Stomach (tissue), 9 donors: ENCODE measurements around the gene NUDT1. TPM values are rescaled to one million over a fixed set of nuclear protein-coding genes. Genes with fewer than 3 reads are reported as not detected.

Experiments used
- DNase-seq, 2 donors: peaks; one replicate each; pipeline versions ENCODE4 v3.0.0 to v3.0.0-alpha.2; 2013 to 2019
- H3K27ac ChIP-seq, 5 donors: fragments of 200-600 bp in 4 of 5; sonication (generic) in 4 of 5; one replicate each; pipeline ENCODE4 v1.5.1; 2013 to 2019; ENCODE audit warnings: mild to moderate bottlenecking in 1 of 5, moderate library complexity in 1 of 5
- H3K27me3 ChIP-seq, 3 donors: fragments of 200-600 bp; sonication (generic); one replicate each; pipeline ENCODE4 v1.5.1; 2017 to 2019; ENCODE audit warnings: mixed run types in 1 of 3
- H3K36me3 ChIP-seq, 4 donors: fragments of 200-600 bp; sonication (generic); 1 replicate in 3 of 4; 2 replicates in 1 of 4; pipeline ENCODE4 v1.5.1; 2016 to 2019
- H3K4me1 ChIP-seq, 4 donors: fragments of 200-600 bp; sonication (generic); one replicate each; pipeline ENCODE4 v1.5.1; 2016 to 2019
- H3K4me3 ChIP-seq, 4 donors: fragments of 200-600 bp; sonication (generic) in 3 of 4; one replicate each; pipeline ENCODE4 v1.5.1; 2016 to 2019; ENCODE audit warnings: mild to moderate bottlenecking in 1 of 4
- H3K9me3 ChIP-seq, 4 donors: fragments of 200-600 bp; sonication (generic); one replicate each; pipeline ENCODE4 v1.5.1; 2016 to 2019
- EP300 ChIP-seq: sonication (generic); formaldehyde crosslinking; IDR thresholded peaks from one replicate; pipeline ENCODE4 v1.6.1; 2017; ENCODE audit warnings: antibody characterized with exemption
- POLR2A ChIP-seq, 4 donors: fragments of 450-650 bp; IDR thresholded peaks; one replicate each; pipeline ENCODE4 v1.6.1; 2016; ENCODE audit warnings: antibody characterized with exemption in 4 of 4, control low read depth in 2 of 4, mild to moderate bottlenecking in 1 of 4, moderate library complexity in 1 of 4
- POLR2AphosphoS5 ChIP-seq, 3 donors: sonication (generic); formaldehyde crosslinking; IDR thresholded peaks; one replicate each; pipeline ENCODE4 v1.6.1; 2016; ENCODE audit warnings: antibody characterized with exemption in 3 of 3
- WGBS, 5 donors: extraction: QIAGEN DNeasy Blood & Tissue Kit in 3 of 5; methylation state at CpG; one replicate each; pipeline versions ENCODE4 v1.1.5 to v1.1.7; 2013 to 2018; 5-methylcytosine and 5-hydroxymethylcytosine counted together
- intact Hi-C: fragments of 100-400 bp; cut with DNase I; formaldehyde crosslinking; loops from one replicate; pipeline ENCODE4 v1.15.1; 2023; ENCODE audit warnings: low total_unique reads
- polyA plus RNA-seq, 3 donors: library from polyadenylated mRNA; stranded (reverse); fragments of 200-250 nt; gene quantifications; one replicate each; pipeline ENCODE4 v1.2.3, GENCODE V29; 2013
- total RNA-seq, 5 donors: library from RNA; depleted of rRNA; stranded (reverse); fragments of >200 nt; gene quantifications; one replicate each; pipeline versions ENCODE4 v1.1.0 to v1.2.3, GENCODE V29; 2014 to 2016
- TF ChIP-seq, protein P1 (sequence below), 7 experiments: fragments of 450-650 bp in 4 of 7; fragments of 200-600 bp in 3 of 7; sonication (generic) in 3 of 7; IDR thresholded peaks; one replicate each; pipeline ENCODE4 v1.5.1; 2016 to 2019; ENCODE audit warnings: antibody characterized with exemption in 7 of 7, control low read depth in 2 of 7, mild to moderate bottlenecking in 1 of 7
- donor health status: healthy with polysubstance abuse.
- donor health status: Bipolar disorder and iron deficiency.
- donor health status: healthy.

The NUDT1 gene
- total and polyA plus RNA-seq, 8 donors = 4.6 to 37.1 (median 12.0) TPM; not detected in 2

DNA sequence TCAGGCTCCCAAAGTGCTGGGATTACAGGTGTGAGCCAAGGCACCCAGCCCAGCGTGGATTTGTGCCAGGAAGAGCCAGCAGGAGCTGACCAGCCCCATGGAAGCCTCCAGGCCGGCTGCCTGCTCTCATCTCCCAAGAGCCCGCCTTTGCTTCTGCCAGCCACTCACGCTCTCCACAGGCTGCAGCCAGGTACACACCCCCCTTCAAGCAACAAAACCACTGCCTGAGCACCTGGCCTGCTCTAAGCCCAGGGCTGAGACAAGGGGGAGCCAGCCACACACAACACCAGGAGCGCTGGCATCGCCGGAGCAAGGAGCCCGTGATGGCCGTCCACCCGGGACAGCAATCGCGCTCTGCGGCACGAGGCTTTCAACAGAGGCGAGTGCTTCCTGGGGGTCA lies 43.8 kb upstream of the NUDT1 start:
- peaks cover 0 to 7% (median 0%) of the 10 kb centered on the region in 4 donors for H3K4me1 ChIP-seq
- H3K4me3 ChIP-seq = no peak overlapping the region
- peaks cover 8 to 65% (median 56%) of the 10 kb centered on the region in 4 donors for H3K36me3 ChIP-seq
- peaks cover 0 to 13% (median 3%) of the 10 kb centered on the region in 4 donors for H3K9me3 ChIP-seq
- H3K27ac ChIP-seq = no peak overlapping the region
- WGBS, 5 donors = 78 to 87% (median 83%) methylated on average over 10 to 15 of the region's 15 CpGs
- TF ChIP-seq, protein P1, sequence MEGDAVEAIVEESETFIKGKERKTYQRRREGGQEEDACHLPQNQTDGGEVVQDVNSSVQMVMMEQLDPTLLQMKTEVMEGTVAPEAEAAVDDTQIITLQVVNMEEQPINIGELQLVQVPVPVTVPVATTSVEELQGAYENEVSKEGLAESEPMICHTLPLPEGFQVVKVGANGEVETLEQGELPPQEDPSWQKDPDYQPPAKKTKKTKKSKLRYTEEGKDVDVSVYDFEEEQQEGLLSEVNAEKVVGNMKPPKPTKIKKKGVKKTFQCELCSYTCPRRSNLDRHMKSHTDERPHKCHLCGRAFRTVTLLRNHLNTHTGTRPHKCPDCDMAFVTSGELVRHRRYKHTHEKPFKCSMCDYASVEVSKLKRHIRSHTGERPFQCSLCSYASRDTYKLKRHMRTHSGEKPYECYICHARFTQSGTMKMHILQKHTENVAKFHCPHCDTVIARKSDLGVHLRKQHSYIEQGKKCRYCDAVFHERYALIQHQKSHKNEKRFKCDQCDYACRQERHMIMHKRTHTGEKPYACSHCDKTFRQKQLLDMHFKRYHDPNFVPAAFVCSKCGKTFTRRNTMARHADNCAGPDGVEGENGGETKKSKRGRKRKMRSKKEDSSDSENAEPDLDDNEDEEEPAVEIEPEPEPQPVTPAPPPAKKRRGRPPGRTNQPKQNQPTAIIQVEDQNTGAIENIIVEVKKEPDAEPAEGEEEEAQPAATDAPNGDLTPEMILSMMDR (IDR thresholded peaks at IDR 0.05) = no peak
- TF ChIP-seq POLR2A (IDR thresholded peaks at IDR 0.05) (no peak), EP300 (no peak), POLR2AphosphoS5 (IDR thresholded peaks at IDR 0.05) (no peak)
- intact Hi-C loops = no loop called here
- no peaks in the 10 kb centered on the region for H3K27me3 ChIP-seq
- DNase-seq = peak in 1 of 2 donors; percentile 66

DNA sequence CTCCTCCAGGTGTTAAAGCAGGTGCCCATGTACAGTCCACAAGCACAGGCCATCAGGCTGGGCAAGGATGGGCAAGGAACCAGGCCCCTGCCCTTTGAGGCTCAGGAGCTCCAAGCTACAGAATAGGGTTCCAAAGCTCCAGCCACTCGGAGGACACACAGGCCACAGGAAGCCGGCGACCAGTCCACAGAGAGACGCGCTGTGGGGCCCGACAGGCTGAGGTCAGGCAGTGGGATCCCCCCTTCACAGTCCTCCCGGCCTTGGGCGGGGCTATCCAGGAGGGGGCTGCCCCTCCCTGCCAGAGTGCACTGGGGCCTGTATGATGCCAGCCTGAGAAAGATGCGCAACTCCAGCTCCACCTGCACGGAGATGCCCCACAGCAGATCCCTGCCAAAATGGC lies 43.3 kb upstream of the NUDT1 start:
- H3K27ac ChIP-seq = no peak overlapping the region
- 83 to 92% (median 89%) methylated on average over 2 to 10 of the region's 10 CpGs for WGBS, 5 donors
- intact Hi-C loops = no loop called here

DNA sequence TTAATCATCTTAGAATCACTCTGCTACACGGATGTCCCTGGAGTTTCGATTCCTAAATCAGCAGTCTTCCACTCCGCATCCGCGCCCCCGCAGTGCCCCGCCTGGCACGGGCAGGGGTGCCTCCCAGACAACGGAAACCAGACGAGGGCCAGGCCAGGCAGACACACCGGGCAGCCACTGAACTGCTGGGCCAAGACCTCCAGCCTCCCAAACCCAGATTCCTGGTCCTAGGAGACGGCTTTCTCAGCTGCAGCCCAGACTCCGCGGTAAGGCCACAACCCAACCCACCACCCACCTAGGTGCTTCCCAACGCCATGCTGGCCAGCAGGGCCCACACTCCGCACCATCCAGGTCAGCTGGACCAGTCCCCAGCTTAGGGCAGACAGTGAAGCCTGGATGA lies 42.5 kb upstream of the NUDT1 start:
- intact Hi-C loops = no loop called here
- Histone ChIP-seq H3K4me1 (peaks cover 0 to 20% (median 6%) of the 10 kb centered on the region in 4 donors), H3K27ac (no peak overlapping the region), H3K27me3 (no peaks in the 10 kb centered on the region), H3K4me3 (no peak overlapping the region), H3K9me3 (peaks cover 0 to 13% (median 3%) of the 10 kb centered on the region in 4 donors), H3K36me3 (peaks cover 8 to 61% (median 59%) of the 10 kb centered on the region in 4 donors)
- DNase-seq = no peak
- WGBS, 5 donors = 95 to 98% (median 96%) methylated on average over 11 to 16 of the region's 16 CpGs
- TF ChIP-seq EP300 (no peak), POLR2A (IDR thresholded peaks at IDR 0.05) (no peak), POLR2AphosphoS5 (IDR thresholded peaks at IDR 0.05) (no peak)
- TF ChIP-seq, protein P1 (IDR thresholded peaks at IDR 0.05) = no peak

More for the DNA sequence above, 43.3 kb upstream of the NUDT1 start:
- Histone ChIP-seq H3K36me3 (peaks cover 8 to 61% (median 56%) of the 10 kb centered on the region in 4 donors), H3K27me3 (no peaks in the 10 kb centered on the region), H3K9me3 (peaks cover 0 to 13% (median 3%) of the 10 kb centered on the region in 4 donors), H3K4me1 (peaks cover 0 to 13% (median 2%) of the 10 kb centered on the region in 4 donors), H3K4me3 (no peak overlapping the region)
- TF ChIP-seq POLR2A (IDR thresholded peaks at IDR 0.05) = no peak
- TF ChIP-seq POLR2AphosphoS5 (IDR thresholded peaks at IDR 0.05) = no peak
- TF ChIP-seq, protein P1 (IDR thresholded peaks at IDR 0.05) = no peak
- no peak for TF ChIP-seq EP300
- no peak for DNase-seq

DNA sequence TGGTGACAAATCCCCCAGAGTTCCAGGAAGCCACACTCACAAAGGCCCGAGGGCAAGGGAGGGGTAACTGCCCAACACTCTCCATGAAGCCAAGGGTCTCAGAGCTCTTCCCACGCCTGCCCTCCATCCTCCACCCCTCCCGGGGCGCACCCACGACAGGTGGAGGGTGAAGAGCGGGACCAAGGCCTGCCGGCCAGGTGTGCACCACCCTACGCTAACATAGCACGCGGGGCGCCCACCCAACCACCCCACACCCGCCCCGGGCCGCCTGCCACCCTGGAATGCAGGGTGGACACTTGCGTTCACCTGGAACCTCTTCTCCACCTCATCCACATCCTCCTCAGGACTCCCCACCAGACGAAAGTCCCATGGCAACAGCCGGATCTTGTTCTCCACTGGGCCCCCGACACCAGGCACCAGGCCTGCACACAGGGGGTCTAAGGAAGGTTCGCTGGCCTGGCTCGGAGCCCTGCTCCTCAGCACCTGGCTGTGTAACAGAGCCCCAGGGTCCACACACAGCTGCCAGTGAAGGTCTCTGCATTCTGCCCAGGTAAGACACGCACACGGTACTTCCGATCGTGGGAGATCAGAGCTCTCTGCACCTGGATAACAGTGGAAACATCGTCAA lies 42.0 kb upstream of the NUDT1 start:
- DNase-seq = no peak
- 94 to 96% (median 94%) methylated on average over 22 to 25 of the region's 25 CpGs for WGBS, 5 donors
- intact Hi-C loops = no loop called here
- H3K36me3 ChIP-seq = peaks cover 8 to 61% (median 59%) of the 10 kb centered on the region in 4 donors
- H3K27me3 ChIP-seq = no peaks in the 10 kb centered on the region
- H3K9me3 ChIP-seq = peaks cover 0 to 12% (median 3%) of the 10 kb centered on the region in 4 donors
- no peak for TF ChIP-seq POLR2AphosphoS5 (IDR thresholded peaks at IDR 0.05)
- TF ChIP-seq, protein P1 (IDR thresholded peaks at IDR 0.05) = no peak
- TF ChIP-seq EP300 = no peak
- TF ChIP-seq POLR2A (IDR thresholded peaks at IDR 0.05) = no peak
- H3K4me3 ChIP-seq = no peak overlapping the region
- no peak overlapping the region for H3K27ac ChIP-seq
- H3K4me1 ChIP-seq = peaks cover 0 to 25% (median 8%) of the 10 kb centered on the region in 4 donors
